Neural cell (in vitro differentiated cells): ENCODE data around the gene IP6K3. TPM values are rescaled to one million over a fixed set of nuclear protein-coding genes. Genes with fewer than 3 reads are reported as not detected.

ENCODE experiments used
- H2AFZ ChIP-seq: fragments of 200-600, 300-800 bp; sonication (generic), shearing (Covaris generic); 2 replicates; pipeline ENCODE4 v1.6.0; 2014; ENCODE audit warnings: low read depth, mild to moderate bottlenecking, antibody characterized with exemption, low read length, moderate library complexity
- H3F3A ChIP-seq: fragments of 200-600 bp; shearing (Covaris generic); 2 replicates; pipeline ENCODE4 v1.6.1; 2016; ENCODE audit warnings: mild to moderate bottlenecking, moderate library complexity, mixed read lengths, antibody characterized with exemption, low read length; ENCODE audit not compliant: insufficient read depth, poor library complexity, severe bottlenecking
- H3K27ac ChIP-seq: fragments of 200-600, 300-800 bp; sonication (generic), shearing (Covaris generic); 2 replicates; pipeline ENCODE4 v1.5.1; 2014; ENCODE audit warnings: mild to moderate bottlenecking, low read length, moderate library complexity
- H3K27me3 ChIP-seq: fragments of 300-800, 200-600 bp; sonication (generic), shearing (Covaris generic); 2 replicates; pipeline ENCODE4 v1.6.0; 2014; ENCODE audit warnings: mild to moderate bottlenecking, low read depth, low read length, moderate library complexity; ENCODE audit not compliant: insufficient read depth
- H3K36me3 ChIP-seq: fragments of 300-800, 200-600 bp; sonication (generic), shearing (Covaris generic); 2 replicates; pipeline ENCODE4 v1.5.1; 2014; ENCODE audit warnings: mild to moderate bottlenecking, antibody characterized with exemption, low read length, moderate library complexity; ENCODE audit not compliant: insufficient read depth
- H3K4me2 ChIP-seq: fragments of 300-800, 200-600 bp; sonication (generic), shearing (Covaris generic); 2 replicates; pipeline ENCODE4 v1.6.0; 2014; ENCODE audit warnings: mild to moderate bottlenecking, low read length
- H3K4me3 ChIP-seq: fragments of 300-800, 200-600 bp; sonication (generic), shearing (Covaris generic); 2 replicates; pipeline ENCODE4 v1.5.1; 2014; ENCODE audit warnings: mild to moderate bottlenecking, low read length, moderate library complexity
- H3K79me2 ChIP-seq: fragments of 200-600 bp; shearing (Covaris generic); replicated peaks from 2 replicates; pipeline ENCODE4 v1.6.0; 2014; ENCODE audit warnings: mild to moderate bottlenecking, low read length, moderate library complexity; ENCODE audit not compliant: insufficient read depth
- H3K9ac ChIP-seq: fragments of 300-800, 200-600 bp; sonication (generic), shearing (Covaris generic); 2 replicates; pipeline ENCODE4 v1.6.1; 2016; ENCODE audit warnings: mild to moderate bottlenecking, low read length, mixed read lengths
- H3K9me2 ChIP-seq: fragments of 200-600 bp; shearing (Covaris generic); 2 replicates; pipeline ENCODE4 v1.6.1; 2016; ENCODE audit warnings: mild to moderate bottlenecking, low read length, mixed read lengths; ENCODE audit not compliant: insufficient read depth
- H3K9me3 ChIP-seq: fragments of 200-600, 300-800 bp; sonication (generic), shearing (Covaris generic); 2 replicates; pipeline ENCODE4 v1.6.1; 2016; ENCODE audit warnings: mild to moderate bottlenecking, mixed run types, low read length, moderate library complexity, mixed read lengths
- H4K20me1 ChIP-seq: fragments of 200-600 bp; shearing (Covaris generic); 2 replicates; pipeline ENCODE4 v1.6.1; 2016; ENCODE audit warnings: mild to moderate bottlenecking, mixed run types; ENCODE audit not compliant: insufficient read depth
- EP300 ChIP-seq: fragments of 450-650 bp; conservative IDR thresholded peaks from 2 replicates; pipeline ENCODE4 v1.6.1; 2014; ENCODE audit warnings: antibody characterized with exemption, mild to moderate bottlenecking, moderate library complexity; ENCODE audit not compliant: poor library complexity, severe bottlenecking
- EZH2 ChIP-seq: fragments of 200-600, 300-800 bp; shearing (Covaris generic), sonication (generic); IDR thresholded peaks from 2 replicates; pipeline ENCODE4 v1.6.1; 2014; ENCODE audit warnings: antibody characterized with exemption, low read length, borderline replicate concordance, mild to moderate bottlenecking; ENCODE audit not compliant: insufficient read depth, poor library complexity, severe bottlenecking
- MXI1 ChIP-seq: fragments of 450-650 bp; conservative IDR thresholded peaks from 2 replicates; pipeline ENCODE4 v1.6.1; 2014; ENCODE audit warnings: antibody characterized with exemption, mild to moderate bottlenecking; ENCODE audit not compliant: poor library complexity, severe bottlenecking
- POLR2AphosphoS5 ChIP-seq: IDR thresholded peaks from 2 replicates; pipeline ENCODE4 v1.6.1; 2012
- RAD21 ChIP-seq: fragments of 450-650 bp; conservative IDR thresholded peaks from 2 replicates; pipeline ENCODE4 v1.6.1; 2014; ENCODE audit warnings: antibody characterized with exemption, mild to moderate bottlenecking, moderate library complexity
- SMC3 ChIP-seq: fragments of 450-650 bp; conservative IDR thresholded peaks from 2 replicates; pipeline ENCODE4 v1.6.1; 2014; ENCODE audit warnings: antibody characterized with exemption, mild to moderate bottlenecking, moderate library complexity; ENCODE audit not compliant: poor library complexity
- TAF1 ChIP-seq: IDR thresholded peaks from 2 replicates; pipeline ENCODE4 v1.6.1; 2012; ENCODE audit warnings: low read depth
- polyA plus RNA-seq: library from polyadenylated mRNA; depleted of rRNA; stranded (reverse); fragments of >200 nt; gene quantifications from 2 replicates; pipeline ENCODE4 v1.2.3, GENCODE V29; 2014
- TF ChIP-seq, protein P1 (sequence below): fragments of 450-650 bp; IDR thresholded peaks from 2 replicates; pipeline ENCODE4 v1.5.1; 2014; ENCODE audit warnings: antibody characterized with exemption, mild to moderate bottlenecking, moderate library complexity; ENCODE audit not compliant: poor library complexity, severe bottlenecking
- TF ChIP-seq, protein P2 (sequence below): IDR thresholded peaks from 2 replicates; pipeline ENCODE4 v1.6.1; 2012; ENCODE audit warnings: borderline replicate concordance

IP6K3 gene
- polyA plus RNA-seq, 1 donor from 2014 or later, result not detected

DNA sequence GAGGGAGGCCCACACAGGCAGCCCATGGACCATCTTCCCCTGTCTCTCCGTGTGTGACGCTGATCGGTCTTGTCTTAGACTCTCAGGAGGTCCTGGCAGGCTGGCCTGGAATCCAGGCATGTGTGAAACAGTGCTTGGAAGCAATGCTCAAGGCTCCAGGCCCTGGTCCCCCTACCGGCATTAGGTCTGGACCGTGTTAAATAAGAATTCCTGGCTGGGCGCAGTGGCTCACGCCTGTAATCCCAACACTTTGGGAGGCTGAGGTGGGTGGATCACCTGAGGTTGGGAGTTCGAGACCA lies 13.0 kb downstream of the IP6K3 start:
- no peaks in the 10 kb centered on the region for H3K9me2 ChIP-seq
- H4K20me1 ChIP-seq, result no peaks in the 10 kb centered on the region
- no peaks in the 10 kb centered on the region for H3K9me3 ChIP-seq
- no peaks in the 10 kb centered on the region for H3F3A ChIP-seq
- TF ChIP-seq RAD21 (no peak), MXI1 (no peak), POLR2AphosphoS5 (no peak), SMC3 (no peak), EZH2 (no peak), TAF1 (no peak)
- TF ChIP-seq, protein P1, sequence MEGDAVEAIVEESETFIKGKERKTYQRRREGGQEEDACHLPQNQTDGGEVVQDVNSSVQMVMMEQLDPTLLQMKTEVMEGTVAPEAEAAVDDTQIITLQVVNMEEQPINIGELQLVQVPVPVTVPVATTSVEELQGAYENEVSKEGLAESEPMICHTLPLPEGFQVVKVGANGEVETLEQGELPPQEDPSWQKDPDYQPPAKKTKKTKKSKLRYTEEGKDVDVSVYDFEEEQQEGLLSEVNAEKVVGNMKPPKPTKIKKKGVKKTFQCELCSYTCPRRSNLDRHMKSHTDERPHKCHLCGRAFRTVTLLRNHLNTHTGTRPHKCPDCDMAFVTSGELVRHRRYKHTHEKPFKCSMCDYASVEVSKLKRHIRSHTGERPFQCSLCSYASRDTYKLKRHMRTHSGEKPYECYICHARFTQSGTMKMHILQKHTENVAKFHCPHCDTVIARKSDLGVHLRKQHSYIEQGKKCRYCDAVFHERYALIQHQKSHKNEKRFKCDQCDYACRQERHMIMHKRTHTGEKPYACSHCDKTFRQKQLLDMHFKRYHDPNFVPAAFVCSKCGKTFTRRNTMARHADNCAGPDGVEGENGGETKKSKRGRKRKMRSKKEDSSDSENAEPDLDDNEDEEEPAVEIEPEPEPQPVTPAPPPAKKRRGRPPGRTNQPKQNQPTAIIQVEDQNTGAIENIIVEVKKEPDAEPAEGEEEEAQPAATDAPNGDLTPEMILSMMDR, result no peak
- TF ChIP-seq, protein P2, sequence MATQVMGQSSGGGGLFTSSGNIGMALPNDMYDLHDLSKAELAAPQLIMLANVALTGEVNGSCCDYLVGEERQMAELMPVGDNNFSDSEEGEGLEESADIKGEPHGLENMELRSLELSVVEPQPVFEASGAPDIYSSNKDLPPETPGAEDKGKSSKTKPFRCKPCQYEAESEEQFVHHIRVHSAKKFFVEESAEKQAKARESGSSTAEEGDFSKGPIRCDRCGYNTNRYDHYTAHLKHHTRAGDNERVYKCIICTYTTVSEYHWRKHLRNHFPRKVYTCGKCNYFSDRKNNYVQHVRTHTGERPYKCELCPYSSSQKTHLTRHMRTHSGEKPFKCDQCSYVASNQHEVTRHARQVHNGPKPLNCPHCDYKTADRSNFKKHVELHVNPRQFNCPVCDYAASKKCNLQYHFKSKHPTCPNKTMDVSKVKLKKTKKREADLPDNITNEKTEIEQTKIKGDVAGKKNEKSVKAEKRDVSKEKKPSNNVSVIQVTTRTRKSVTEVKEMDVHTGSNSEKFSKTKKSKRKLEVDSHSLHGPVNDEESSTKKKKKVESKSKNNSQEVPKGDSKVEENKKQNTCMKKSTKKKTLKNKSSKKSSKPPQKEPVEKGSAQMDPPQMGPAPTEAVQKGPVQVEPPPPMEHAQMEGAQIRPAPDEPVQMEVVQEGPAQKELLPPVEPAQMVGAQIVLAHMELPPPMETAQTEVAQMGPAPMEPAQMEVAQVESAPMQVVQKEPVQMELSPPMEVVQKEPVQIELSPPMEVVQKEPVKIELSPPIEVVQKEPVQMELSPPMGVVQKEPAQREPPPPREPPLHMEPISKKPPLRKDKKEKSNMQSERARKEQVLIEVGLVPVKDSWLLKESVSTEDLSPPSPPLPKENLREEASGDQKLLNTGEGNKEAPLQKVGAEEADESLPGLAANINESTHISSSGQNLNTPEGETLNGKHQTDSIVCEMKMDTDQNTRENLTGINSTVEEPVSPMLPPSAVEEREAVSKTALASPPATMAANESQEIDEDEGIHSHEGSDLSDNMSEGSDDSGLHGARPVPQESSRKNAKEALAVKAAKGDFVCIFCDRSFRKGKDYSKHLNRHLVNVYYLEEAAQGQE, result no peak
- H3K4me3 ChIP-seq, result no peak overlapping the region
- H3K79me2 ChIP-seq, result no peaks in the 10 kb centered on the region
- H3K4me2 ChIP-seq, result no peak overlapping the region
- H3K9ac ChIP-seq, result no peak overlapping the region
- no peak overlapping the region for H2AFZ ChIP-seq
- no peaks in the 10 kb centered on the region for H3K36me3 ChIP-seq
- H3K27me3 ChIP-seq, result no peaks in the 10 kb centered on the region
- H3K27ac ChIP-seq, result no peak overlapping the region

DNA sequence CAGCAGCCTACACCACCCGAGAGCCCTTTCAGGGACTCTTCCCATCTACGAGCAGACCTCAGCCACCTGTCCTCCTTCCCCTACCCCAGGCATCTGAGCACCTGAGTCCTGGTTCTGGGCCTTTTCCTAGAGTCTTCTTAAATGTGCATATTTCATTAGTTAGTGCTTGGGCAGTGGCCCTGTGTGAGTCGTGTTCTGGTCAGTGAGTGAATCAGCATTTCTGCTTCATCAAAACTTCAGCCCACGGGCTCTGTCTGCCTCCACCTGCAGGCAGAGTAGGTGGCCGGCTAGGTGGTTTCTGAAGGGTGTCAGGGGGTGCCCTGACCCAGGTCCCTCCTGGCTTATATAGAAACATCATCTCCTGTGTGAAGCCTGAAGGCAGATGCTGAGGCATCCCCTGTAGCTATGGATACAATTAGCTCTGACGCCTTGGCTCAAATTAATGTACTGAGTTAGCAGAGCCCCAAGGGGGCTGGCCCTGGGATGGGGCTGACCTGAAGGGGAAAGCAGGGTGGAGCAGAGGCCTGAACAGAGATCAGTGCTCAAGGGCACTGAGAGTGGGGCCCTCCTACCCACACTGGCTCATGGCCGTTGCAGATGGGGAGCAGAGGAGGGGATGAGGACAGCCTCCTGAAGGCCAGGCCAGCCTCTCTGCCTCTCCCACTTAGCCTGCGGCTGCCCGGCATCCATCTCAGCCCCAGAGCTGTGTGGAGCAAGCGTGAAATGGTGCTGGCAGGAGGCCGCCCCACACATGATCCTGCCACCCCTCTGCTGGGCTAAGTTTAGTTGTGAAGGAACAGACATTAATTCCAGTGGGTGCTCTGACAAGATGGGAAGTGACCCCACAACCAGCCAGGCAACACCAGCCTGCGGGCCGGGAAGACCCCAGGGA lies 13.6 kb downstream of the IP6K3 start:
- Histone ChIP-seq H3K9me2 (no peaks in the 10 kb centered on the region), H3K9me3 (no peaks in the 10 kb centered on the region), H3K36me3 (no peaks in the 10 kb centered on the region), H3K9ac (peak overlapping the region; percentile 9), H3F3A (no peaks in the 10 kb centered on the region), H4K20me1 (no peaks in the 10 kb centered on the region), H2AFZ (no peak overlapping the region), H3K4me3 (no peak overlapping the region), H3K27ac (no peak overlapping the region), H3K79me2 (no peaks in the 10 kb centered on the region), H3K4me2 (no peak overlapping the region), H3K27me3 (no peaks in the 10 kb centered on the region)
- TF ChIP-seq EP300, result no peak
- no peak for TF ChIP-seq EZH2
- no peak for TF ChIP-seq TAF1
- TF ChIP-seq, protein P1, result no peak
- TF ChIP-seq SMC3, result no peak
- TF ChIP-seq MXI1, result no peak
- no peak for TF ChIP-seq RAD21
- TF ChIP-seq, protein P2, result no peak
- no peak for TF ChIP-seq POLR2AphosphoS5
